Upper lobe of right lung (tissue), 1 donor: ENCODE data around the gene KLHDC7A. TPM values are rescaled to one million over a fixed set of nuclear protein-coding genes. Genes with fewer than 3 reads are reported as not detected.
A peak's percentile ranks its signal among the peaks of the same experiment; 100 is the strongest.

Source experiments
- ATAC-seq: fragments of 200-7000 bp; cut with Tn5 transposase; one replicate; pipeline ENCODE4 v1.9.1; 2020; ENCODE audit warnings: mild to moderate bottlenecking, moderate library complexity
- DNase-seq: peaks from one replicate; pipeline ENCODE4 v3.0.0-alpha.2; 2020
- H3K27ac ChIP-seq: fragments of 200-600 bp; one replicate; pipeline ENCODE4 v1.8.0; 2022
- H3K27me3 ChIP-seq: fragments of 200-600 bp; one replicate; pipeline ENCODE4 v1.8.0; 2022; ENCODE audit warnings: mild to moderate bottlenecking
- H3K36me3 ChIP-seq: fragments of 200-600 bp; one replicate; pipeline ENCODE4 v1.8.0; 2022
- H3K4me1 ChIP-seq: fragments of 200-600 bp; one replicate; pipeline ENCODE4 v1.8.0; 2022
- H3K4me3 ChIP-seq: fragments of 200-600 bp; one replicate; pipeline ENCODE4 v1.8.0; 2022; ENCODE audit warnings: mild to moderate bottlenecking
- H3K9me3 ChIP-seq: fragments of 200-600 bp; one replicate; pipeline ENCODE4 v1.8.0; 2022
- CTCF ChIP-seq: fragments of 200-600 bp; IDR thresholded peaks from one replicate; pipeline ENCODE4 v1.8.0; 2022; ENCODE audit warnings: antibody characterized with exemption
- intact Hi-C: fragments of 100-400 bp; cut with DNase I; formaldehyde crosslinking; loops from one replicate; pipeline ENCODE4 v1.11.0; 2022
- total RNA-seq: library from RNA; stranded (reverse); fragmentation: NEBNext Ultra II Directional; extraction: Animal tissue kit (Norgen Biotek cat#: 25700); gene quantifications from one replicate; pipeline ENCODE4 v1.2.1, GENCODE V29; 2021
- donor health status: DM: no; HTN: yes; CAD: no; lungs with severe emphysema.

The KLHDC7A gene
- total RNA-seq, 1 donor from 2014 or later = 1.3 TPM

- H3K27ac ChIP-seq = no peak overlapping the region
- peaks cover 7% of the 10 kb centered on the region for H3K27me3 ChIP-seq
- ATAC-seq = no peak
- intact Hi-C loops = no loop called here
- H3K4me1 ChIP-seq = peaks cover 1% of the 10 kb centered on the region
- H3K36me3 ChIP-seq = no peaks in the 10 kb centered on the region
- H3K9me3 ChIP-seq = no peaks in the 10 kb centered on the region
- H3K4me3 ChIP-seq = no peak overlapping the region
- no peak for DNase-seq
- no peak for TF ChIP-seq CTCF
Measured at GRCh38 chr1:18475234-18475905, 5.4 kb upstream of the KLHDC7A start.

- TF ChIP-seq CTCF = no peak
- intact Hi-C loops = no loop called here
- Histone ChIP-seq H3K4me1 (peaks cover 11% of the 10 kb centered on the region), H3K27me3 (peaks cover 7% of the 10 kb centered on the region), H3K9me3 (no peaks in the 10 kb centered on the region), H3K27ac (no peak overlapping the region), H3K36me3 (no peaks in the 10 kb centered on the region), H3K4me3 (no peak overlapping the region)
- ATAC-seq = no peak
- DNase-seq = no peak
Measured at GRCh38 chr1:18479454-18479853, 1.3 kb upstream of the KLHDC7A start.

GRCh38 chr1:18481190-18481920, 625 bp downstream of the KLHDC7A start:
- ATAC-seq (no peak), DNase-seq (no peak)
- no peak for TF ChIP-seq CTCF
- Histone ChIP-seq H3K27me3 (peaks cover 7% of the 10 kb centered on the region), H3K9me3 (no peaks in the 10 kb centered on the region), H3K4me1 (peaks cover 11% of the 10 kb centered on the region), H3K36me3 (no peaks in the 10 kb centered on the region), H3K27ac (peak overlapping the region; percentile 73), H3K4me3 (peak overlapping the region; percentile 10)
- intact Hi-C loops = no loop called here

GRCh38 chr1:18481921-18482701, 1.4 kb downstream of the KLHDC7A start:
- ATAC-seq (no peak), DNase-seq (no peak)
- H3K9me3 ChIP-seq = no peaks in the 10 kb centered on the region
- no peaks in the 10 kb centered on the region for H3K36me3 ChIP-seq
- no peak overlapping the region for H3K4me3 ChIP-seq
- peaks cover 11% of the 10 kb centered on the region for H3K4me1 ChIP-seq
- TF ChIP-seq CTCF = no peak
- intact Hi-C loops = no loop called here
- H3K27ac ChIP-seq = no peak overlapping the region
- peaks cover 7% of the 10 kb centered on the region for H3K27me3 ChIP-seq

GRCh38 chr1:18482721-18483425, 2.1 kb downstream of the KLHDC7A start:
- no peak for DNase-seq
- no peaks in the 10 kb centered on the region for H3K36me3 ChIP-seq

More at GRCh38 chr1:18482721-18483425, 2.1 kb downstream of the KLHDC7A start:
- TF ChIP-seq CTCF = no peak
- intact Hi-C loops = no loop called here
- no peak overlapping the region for H3K4me3 ChIP-seq
- peaks cover 11% of the 10 kb centered on the region for H3K4me1 ChIP-seq
- H3K27ac ChIP-seq = no peak overlapping the region
- H3K27me3 ChIP-seq = no peaks in the 10 kb centered on the region
- H3K9me3 ChIP-seq = no peaks in the 10 kb centered on the region
- no peak for ATAC-seq
